GM12892 (cell line): ENCODE results near the gene COL1A1.

Experiments used
- POLR2A ChIP-seq: IDR thresholded peaks from 2 replicates; pipeline ENCODE4 v1.6.1; 2011; ENCODE audit warnings: low read depth, low read length, control low read depth
- POLR2AphosphoS5 ChIP-seq: IDR thresholded peaks from 2 replicates; pipeline ENCODE4 v1.6.1; 2011; ENCODE audit warnings: low read depth, low read length, control low read depth

DNA sequence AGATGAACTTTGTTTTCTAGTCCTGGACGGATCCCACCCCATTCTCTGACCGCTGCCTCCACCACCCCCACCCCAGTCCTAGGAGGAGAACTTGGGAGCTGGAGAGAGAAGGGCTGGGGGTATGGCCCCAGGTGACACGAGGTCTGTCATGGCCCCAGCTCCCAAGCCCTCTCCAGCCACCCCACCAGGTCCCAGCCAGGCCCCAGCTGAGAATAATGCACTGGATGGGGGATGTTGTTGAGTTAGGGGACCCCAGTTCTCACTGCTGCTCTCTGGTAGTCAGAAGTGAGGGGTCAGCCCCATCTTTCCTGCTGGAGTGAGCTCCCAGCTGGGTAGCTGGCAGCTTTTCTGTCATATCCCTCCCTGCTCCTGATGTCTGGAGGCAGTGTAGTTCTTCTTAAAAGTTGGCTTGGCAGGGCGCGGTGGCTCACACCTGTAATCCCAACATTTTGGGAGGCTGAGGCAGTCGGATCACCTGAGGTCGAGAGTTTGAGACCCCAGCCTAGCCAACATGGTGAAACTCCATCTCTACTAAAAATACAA lies 4.6 kb upstream of the COL1A1 start:
- TF ChIP-seq POLR2A (no peak), POLR2AphosphoS5 (no peak)
